B cell (primary cell): ENCODE measurements around the gene MRC2. TPM values are rescaled to one million over a fixed set of nuclear protein-coding genes. Genes with fewer than 3 reads are reported as not detected.

Experiments used
- ATAC-seq: fragments of 200-7000 bp; cut with Tn5 transposase; one replicate; pipeline ENCODE4 v1.10.0; 2021; ENCODE audit warnings: low read depth, mild to moderate bottlenecking, moderate number of reproducible peaks, moderate library complexity
- CTCF ChIA-PET: fragments of 350-600 bp; sonication (Branson Sonifier 250); formaldehyde crosslinking; loops from one replicate; lab custom pipeline; 2021; ENCODE audit warnings: antibody characterized with exemption, inconsistent platforms; lab: Charles Lee
- POLR2A ChIA-PET: fragments of 350-600 bp; sonication (Branson Sonifier 250); formaldehyde crosslinking; loops from one replicate; lab custom pipeline; 2021; ENCODE audit warnings: antibody characterized with exemption; lab: Charles Lee
- DNase-seq: peaks from one replicate; pipeline ENCODE4 v3.0.0; 2013
- H2AFZ ChIP-seq: 2 replicates; pipeline ENCODE4 v1.6.1; 2012; ENCODE audit warnings: mild to moderate bottlenecking, low read depth, low read length; ENCODE audit not compliant: insufficient read depth, poor library complexity, severe bottlenecking
- H3K27ac ChIP-seq, 2 donors: 1 replicate in 1 of 2; 2 replicates in 1 of 2; pipeline ENCODE4 v1.5.1; 2012 to 2013; ENCODE audit warnings: low read length in 2 of 2, mild to moderate bottlenecking in 2 of 2, moderate library complexity in 1 of 2
- H3K27me3 ChIP-seq, 4 experiments: fragments of 200-600 bp in 1 of 4; sonication (generic) in 1 of 4; replicated peaks in 1 of 4; 1 replicate in 2 of 4; 2 replicates in 2 of 4; pipeline versions ENCODE4 v1.6.1 to v1.7.0; 2013 to 2016; ENCODE audit warnings: low read length in 3 of 4, mild to moderate bottlenecking in 2 of 4, mixed read lengths in 1 of 4, moderate library complexity in 1 of 4; ENCODE audit not compliant: insufficient read depth in 4 of 4, control insufficient read depth in 3 of 4; ENCODE audit errors: control extremely low read depth in 1 of 4
- H3K36me3 ChIP-seq, 2 experiments: replicated peaks in 1 of 2; 1 replicate in 1 of 2; 2 replicates in 1 of 2; pipeline versions ENCODE4 v1.6.1 to v1.7.1; 2013; ENCODE audit warnings: low read length in 1 of 2; ENCODE audit not compliant: insufficient read depth in 2 of 2, control insufficient read depth in 1 of 2; ENCODE audit errors: control extremely low read depth in 1 of 2, extremely low read depth in 1 of 2
- H3K4me1 ChIP-seq, 2 donors: fragments of 200-600 bp in 1 of 2; sonication (generic) in 1 of 2; 1 replicate in 1 of 2; 2 replicates in 1 of 2; pipeline versions ENCODE4 v1.5.1 to v1.6.1; 2013 to 2017; ENCODE audit warnings: low read length in 2 of 2; ENCODE audit not compliant: control insufficient read depth in 2 of 2, insufficient read depth in 2 of 2
- H3K4me2 ChIP-seq: replicated peaks from 2 replicates; pipeline ENCODE3; 2012; ENCODE audit warnings: mild to moderate bottlenecking, low read depth, low read length; ENCODE audit not compliant: poor library complexity, severe bottlenecking
- H3K4me3 ChIP-seq, 5 experiments: fragments of 200-600 bp in 1 of 5; sonication (generic) in 1 of 5; 1 replicate in 3 of 5; 2 replicates in 2 of 5; pipeline versions ENCODE4 v1.5.1 to v1.7.0; 2011 to 2016; ENCODE audit warnings: low read length in 4 of 5, mild to moderate bottlenecking in 4 of 5, low read depth in 2 of 5, control low read depth in 1 of 5, moderate library complexity in 1 of 5; ENCODE audit not compliant: insufficient read depth in 1 of 5; ENCODE audit errors: control extremely low read depth in 1 of 5, extremely low read depth in 1 of 5
- H3K79me2 ChIP-seq: fragments of 200-600 bp; sonication (generic); one replicate; pipeline ENCODE4 v1.6.0; 2016; ENCODE audit warnings: low read length; ENCODE audit not compliant: control insufficient read depth, insufficient read depth
- H3K9ac ChIP-seq: fragments of 200-600 bp; sonication (generic); 2 replicates; pipeline ENCODE4 v1.6.1; 2017; ENCODE audit warnings: mild to moderate bottlenecking, low read length, moderate library complexity
- H3K9me3 ChIP-seq, 3 donors: one replicate each; pipeline versions ENCODE4 v1.6.1 to v1.7.1; 2013; ENCODE audit warnings: low read length in 2 of 3; ENCODE audit not compliant: control insufficient read depth in 2 of 3, insufficient read depth in 1 of 3; ENCODE audit errors: control extremely low read depth in 1 of 3
- H4K20me1 ChIP-seq: 2 replicates; pipeline ENCODE4 v1.6.0; 2012; ENCODE audit warnings: mild to moderate bottlenecking, low read length; ENCODE audit not compliant: insufficient read depth, control insufficient read depth, poor library complexity, severe bottlenecking
- H3K27ac Mint-ChIP-seq: one replicate; pipeline ENCODE4 v1.8.0; 2021; ENCODE audit warnings: mixed read lengths
- H3K27me3 Mint-ChIP-seq: one replicate; pipeline ENCODE4 v1.8.0; 2021; ENCODE audit warnings: mixed read lengths
- H3K4me1 Mint-ChIP-seq: one replicate; pipeline ENCODE4 v1.8.0; 2021; ENCODE audit warnings: mixed read lengths
- H3K4me3 Mint-ChIP-seq: one replicate; pipeline ENCODE4 v1.8.0; 2021; ENCODE audit warnings: mixed read lengths
- H3K9me3 Mint-ChIP-seq: one replicate; pipeline ENCODE4 v1.8.0; 2022; ENCODE audit warnings: mixed read lengths; ENCODE audit not compliant: insufficient read depth
- EZH2 ChIP-seq: IDR thresholded peaks from 2 replicates; pipeline ENCODE4 v1.6.1; 2012; ENCODE audit warnings: borderline replicate concordance, low read depth, mild to moderate bottlenecking, moderate library complexity, low read length; ENCODE audit not compliant: insufficient read depth, poor library complexity, severe bottlenecking
- WGBS: methylation state at CpG from one replicate; pipeline ENCODE4 v1.1.5; 2013; ENCODE audit warnings: missing lambda C conversion rate; ENCODE audit not compliant: insufficient coverage; 5-methylcytosine and 5-hydroxymethylcytosine counted together
- intact Hi-C: fragments of 100-400 bp; cut with micrococcal nuclease; formaldehyde crosslinking; loops from one replicate; pipeline ENCODE4 v1.10.0; 2022
- polyA plus RNA-seq: library from polyadenylated mRNA; depleted of rRNA; stranded (reverse); fragments of >200 nt; gene quantifications from 2 replicates; pipeline ENCODE4 v1.2.3, GENCODE V29; 2012
- total RNA-seq, 2 donors: library from RNA; stranded (reverse); fragments of 120-200 nt in 1 of 2; gene quantifications; 1 replicate in 1 of 2; 2 replicates in 1 of 2; pipeline versions ENCODE4 v1.2.3 to v1.2.4, GENCODE V29; 2013 to 2022
- TF ChIP-seq, protein P1 (sequence below): fragments of 200-600 bp; IDR thresholded peaks from one replicate; pipeline ENCODE4 v1.8.0; 2022; ENCODE audit warnings: antibody characterized with exemption, mild to moderate bottlenecking

The MRC2 gene
- total and polyA plus RNA-seq, 2 donors (not counting 1 experiment from before 2014, with no cell fraction given): 0.09 to 0.34 TPM

DNA sequence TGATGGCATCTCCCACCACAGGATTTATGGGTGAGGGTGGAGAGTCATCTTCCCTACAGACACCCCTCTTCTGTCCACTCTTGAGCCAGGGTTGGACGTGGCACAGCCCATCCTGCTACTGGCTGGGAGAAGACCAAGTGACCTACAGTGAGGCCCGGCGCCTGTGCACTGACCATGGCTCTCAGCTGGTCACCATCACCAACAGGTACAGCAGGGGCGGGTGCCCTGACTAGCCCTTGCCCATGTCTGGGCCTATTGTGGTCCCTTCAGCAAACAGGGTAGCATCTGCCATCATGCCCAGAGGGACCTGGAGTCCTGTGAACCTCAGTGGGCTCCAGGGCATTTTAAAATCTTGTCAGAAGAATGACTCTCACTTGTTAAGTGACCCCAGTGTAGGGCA lies 48.2 kb downstream of the MRC2 start:
- Histone ChIP-seq H3K27ac (no peak overlapping the region), H3K4me2 (no peak overlapping the region), H3K79me2 (no peaks in the 10 kb centered on the region), H3K9me3 (no peaks in the 10 kb centered on the region), H3K36me3 (no peaks in the 10 kb centered on the region), H3K27me3 (no peaks in the 10 kb centered on the region), H3K4me1 (no peaks in the 10 kb centered on the region), H2AFZ (no peak overlapping the region), H4K20me1 (no peaks in the 10 kb centered on the region), H3K9ac (no peak overlapping the region), H3K4me3 (no peak overlapping the region)
- DNase-seq: no peak
- Mint-ChIP-seq H3K27ac (no peak overlapping the region), H3K9me3 (no peaks in the 10 kb centered on the region), H3K4me1 (no peaks in the 10 kb centered on the region), H3K4me3 (no peak overlapping the region), H3K27me3 (peaks cover 4% of the 10 kb centered on the region)
- intact Hi-C loops: no loop called here
- no peak for ATAC-seq
- WGBS: 94% methylated on average over 4 of the region's 4 CpGs
- no peak for TF ChIP-seq EZH2
- TF ChIP-seq, protein P1, sequence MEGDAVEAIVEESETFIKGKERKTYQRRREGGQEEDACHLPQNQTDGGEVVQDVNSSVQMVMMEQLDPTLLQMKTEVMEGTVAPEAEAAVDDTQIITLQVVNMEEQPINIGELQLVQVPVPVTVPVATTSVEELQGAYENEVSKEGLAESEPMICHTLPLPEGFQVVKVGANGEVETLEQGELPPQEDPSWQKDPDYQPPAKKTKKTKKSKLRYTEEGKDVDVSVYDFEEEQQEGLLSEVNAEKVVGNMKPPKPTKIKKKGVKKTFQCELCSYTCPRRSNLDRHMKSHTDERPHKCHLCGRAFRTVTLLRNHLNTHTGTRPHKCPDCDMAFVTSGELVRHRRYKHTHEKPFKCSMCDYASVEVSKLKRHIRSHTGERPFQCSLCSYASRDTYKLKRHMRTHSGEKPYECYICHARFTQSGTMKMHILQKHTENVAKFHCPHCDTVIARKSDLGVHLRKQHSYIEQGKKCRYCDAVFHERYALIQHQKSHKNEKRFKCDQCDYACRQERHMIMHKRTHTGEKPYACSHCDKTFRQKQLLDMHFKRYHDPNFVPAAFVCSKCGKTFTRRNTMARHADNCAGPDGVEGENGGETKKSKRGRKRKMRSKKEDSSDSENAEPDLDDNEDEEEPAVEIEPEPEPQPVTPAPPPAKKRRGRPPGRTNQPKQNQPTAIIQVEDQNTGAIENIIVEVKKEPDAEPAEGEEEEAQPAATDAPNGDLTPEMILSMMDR: no peak
- POLR2A ChIA-PET: no interaction called here
- CTCF ChIA-PET: no interaction called here

DNA sequence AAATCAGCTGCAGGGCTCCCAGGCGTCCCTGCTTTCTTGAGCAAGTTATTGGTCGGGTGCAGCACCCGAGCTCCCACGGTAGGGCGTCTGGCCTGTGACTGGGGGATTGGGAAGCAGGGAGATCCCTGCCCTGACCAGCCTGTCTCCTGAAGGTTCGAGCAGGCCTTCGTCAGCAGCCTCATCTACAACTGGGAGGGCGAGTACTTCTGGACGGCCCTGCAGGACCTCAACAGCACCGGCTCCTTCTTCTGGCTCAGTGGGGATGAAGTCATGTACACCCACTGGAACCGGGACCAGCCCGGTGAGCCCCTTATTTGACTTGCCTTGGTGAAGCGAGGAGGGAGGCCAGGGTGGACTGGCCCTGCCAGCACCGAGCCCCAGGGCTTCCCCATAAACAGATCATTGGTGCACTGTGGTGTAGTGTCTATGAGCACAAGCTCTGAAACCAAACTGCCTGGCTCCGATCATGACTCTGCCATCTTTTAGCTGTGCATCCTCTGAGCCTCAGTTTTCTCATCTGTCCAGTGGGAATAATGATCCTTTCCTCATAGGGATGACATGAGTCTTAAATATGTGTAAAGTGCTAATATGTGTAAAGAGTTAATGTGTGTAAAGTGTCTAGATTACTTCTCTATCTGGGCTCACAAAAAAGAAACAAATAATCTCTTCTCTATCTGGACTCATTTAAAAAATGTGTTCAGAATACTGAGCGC lies 48.9 kb downstream of the MRC2 start:
- Mint-ChIP-seq H3K27ac (no peak overlapping the region), H3K4me3 (no peak overlapping the region), H3K4me1 (no peaks in the 10 kb centered on the region), H3K27me3 (peaks cover 4% of the 10 kb centered on the region), H3K9me3 (no peaks in the 10 kb centered on the region)
- POLR2A ChIA-PET: no interaction called here
- Histone ChIP-seq H3K27ac (no peak overlapping the region), H2AFZ (no peak overlapping the region), H3K4me3 (no peak overlapping the region), H3K36me3 (no peaks in the 10 kb centered on the region), H3K4me1 (no peaks in the 10 kb centered on the region), H4K20me1 (no peaks in the 10 kb centered on the region), H3K9ac (no peak overlapping the region), H3K9me3 (no peaks in the 10 kb centered on the region), H3K4me2 (no peak overlapping the region), H3K79me2 (no peaks in the 10 kb centered on the region), H3K27me3 (no peaks in the 10 kb centered on the region)
- TF ChIP-seq, protein P1: no peak
- TF ChIP-seq EZH2: no peak
- intact Hi-C loops: no loop called here
- DNase-seq (no peak), ATAC-seq (no peak)
- CTCF ChIA-PET: no interaction called here
- WGBS: 98% methylated on average over 15 of the region's 16 CpGs
